GM18505 (cell line): ENCODE measurements around the gene CWC15.
"Not testable (repeated sequence)": the region's sequence is repeated elsewhere in the genome, so short reads cannot be mapped to it uniquely, and the experiment has no call there.

Experiments used
- ATAC-seq: cut with Tn5 transposase; IDR thresholded peaks from one replicate; pipeline ENCODE4 v1.9.1; 2021; ENCODE audit not compliant: unreplicated experiment
- POLR2A ChIP-seq: IDR thresholded peaks from 4 replicates; pipeline ENCODE4 v1.6.1; 2011; ENCODE audit warnings: borderline replicate concordance; ENCODE audit not compliant: insufficient read depth, insufficient read length; ENCODE audit errors: extremely low read depth

Gene CWC15

GRCh38 chr11:94923004-94923334, 50.4 kb downstream of the CWC15 start:
- ATAC-seq = no peak
- no peak for TF ChIP-seq POLR2A

GRCh38 chr11:94922321-94923003, 50.9 kb downstream of the CWC15 start:
- no peak for ATAC-seq

GRCh38 chr11:94920311-94920710, 53.0 kb downstream of the CWC15 start:
- no peak for TF ChIP-seq POLR2A
- ATAC-seq = no peak

More at GRCh38 chr11:94922321-94923003, 50.9 kb downstream of the CWC15 start:
- TF ChIP-seq POLR2A = no peak

GRCh38 chr11:94913718-94914394, 59.5 kb downstream of the CWC15 start:
- not testable (repeated sequence) for ATAC-seq

- ATAC-seq = no peak
- no peak for TF ChIP-seq POLR2A
Measured at GRCh38 chr11:94912806-94913205, 60.5 kb downstream of the CWC15 start.
